SU-DHL-6 (cell line): ENCODE measurements around the gene FBN3.

Source experiments
- H2AFZ ChIP-seq: fragments of 200-600 bp; sonication (generic); 2 replicates; pipeline ENCODE4 v1.6.1; 2014; ENCODE audit warnings: low read depth, mild to moderate bottlenecking, moderate library complexity, mixed read lengths, antibody characterized with exemption, low read length; ENCODE audit not compliant: severe bottlenecking
- H3F3A ChIP-seq: fragments of 200-600 bp; shearing (Covaris generic); 2 replicates; pipeline ENCODE4 v1.6.0; 2016; ENCODE audit warnings: antibody characterized with exemption, mild to moderate bottlenecking; ENCODE audit not compliant: insufficient read depth
- H3K27ac ChIP-seq: fragments of 200-600 bp; sonication (generic); 2 replicates; pipeline ENCODE4 v1.5.1; 2016; ENCODE audit warnings: low read depth, mild to moderate bottlenecking, low read length, moderate library complexity, mixed read lengths
- H3K27me3 ChIP-seq: fragments of 200-600 bp; sonication (generic), shearing (Covaris generic); 2 replicates; pipeline ENCODE4 v1.6.0; 2014; ENCODE audit warnings: mild to moderate bottlenecking, low read length
- H3K36me3 ChIP-seq: fragments of 200-600 bp; sonication (generic); 2 replicates; pipeline ENCODE4 v1.6.1; 2014; ENCODE audit warnings: mild to moderate bottlenecking, low read length, mixed read lengths
- H3K4me2 ChIP-seq: fragments of 300-600, 200-600 bp; shearing (Covaris generic), sonication (generic); 2 replicates; pipeline ENCODE4 v1.6.0; 2014; ENCODE audit warnings: low read length, low read depth, mild to moderate bottlenecking; ENCODE audit not compliant: poor library complexity, severe bottlenecking
- H3K4me3 ChIP-seq: fragments of 200-600 bp; sonication (generic); 2 replicates; pipeline ENCODE4 v1.5.1; 2014; ENCODE audit warnings: antibody characterized with exemption, low read length, mild to moderate bottlenecking, mixed read lengths; ENCODE audit not compliant: insufficient read depth, poor library complexity, severe bottlenecking
- H3K79me2 ChIP-seq: fragments of 200-600 bp; sonication (generic); 2 replicates; pipeline ENCODE4 v1.6.1; 2014; ENCODE audit warnings: mild to moderate bottlenecking, low read length, moderate library complexity; ENCODE audit not compliant: insufficient read depth
- H3K9ac ChIP-seq: fragments of 200-600 bp; sonication (generic); 2 replicates; pipeline ENCODE4 v1.7.0; 2014; ENCODE audit warnings: mild to moderate bottlenecking, low read length
- H3K9me2 ChIP-seq: fragments of 200-600 bp; sonication (generic); replicated peaks from 2 replicates; pipeline ENCODE4 v1.6.1; 2014; ENCODE audit warnings: low read length; ENCODE audit not compliant: insufficient read depth
- H3K9me3 ChIP-seq: fragments of 200-600 bp; sonication (generic); 2 replicates; pipeline ENCODE4 v1.6.1; 2014; ENCODE audit warnings: low read length, mixed read lengths; ENCODE audit not compliant: insufficient read depth
- H4K20me1 ChIP-seq: fragments of 200-600 bp; sonication (generic); 2 replicates; pipeline ENCODE4 v1.6.1; 2014; ENCODE audit warnings: low read depth, mild to moderate bottlenecking, antibody characterized with exemption, low read length, moderate library complexity, mixed read lengths
- CTCF ChIP-seq: fragments of 200-600 bp; sonication (generic); IDR thresholded peaks from one replicate; pipeline ENCODE4 v1.5.1; 2017; ENCODE audit warnings: antibody characterized with exemption, mild to moderate bottlenecking, low read length, moderate library complexity; ENCODE audit not compliant: insufficient read depth, poor library complexity, severe bottlenecking
- EZH2phosphoT487 ChIP-seq: fragments of 200-600 bp; sonication (generic), shearing (Covaris generic); conservative IDR thresholded peaks from 2 replicates; pipeline ENCODE4 v1.6.1; 2018; ENCODE audit warnings: mild to moderate bottlenecking, antibody characterized with exemption, low read length, moderate library complexity, mixed read lengths

The FBN3 gene

DNA sequence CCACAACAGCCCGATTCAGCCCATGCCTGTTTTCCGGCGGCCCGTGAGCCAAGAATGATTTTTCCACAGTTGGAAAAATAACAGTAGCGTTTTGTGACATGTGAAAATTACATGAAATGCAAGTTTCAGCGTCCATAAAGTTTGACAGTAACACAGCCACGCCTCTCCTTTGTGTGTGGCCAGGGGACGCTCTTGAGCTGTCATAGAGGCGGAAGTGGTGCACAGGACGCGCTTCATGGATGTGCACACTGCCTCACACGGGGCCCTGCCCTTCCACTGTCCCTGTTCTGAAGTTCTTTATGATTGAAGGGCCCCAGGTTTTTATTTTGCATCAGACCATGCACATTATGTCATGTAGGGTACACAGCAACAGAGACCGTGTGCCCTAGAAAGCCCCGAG lies 131.6 kb downstream of the FBN3 start:
- Histone ChIP-seq H3K36me3 (no peaks in the 10 kb centered on the region), H3K4me2 (peak overlapping the region; percentile 19), H3K9me2 (no peaks in the 10 kb centered on the region), H4K20me1 (no peaks in the 10 kb centered on the region), H3K9ac (no peak overlapping the region), H3K9me3 (no peaks in the 10 kb centered on the region), H3F3A (no peaks in the 10 kb centered on the region), H2AFZ (peak overlapping the region; percentile 85), H3K27me3 (no peaks in the 10 kb centered on the region), H3K27ac (no peak overlapping the region), H3K79me2 (no peaks in the 10 kb centered on the region), H3K4me3 (no peak overlapping the region)
- TF ChIP-seq CTCF (peak; percentile 54), EZH2phosphoT487 (no peak)
